ENCODE results near the gene CCIN. TPM values are rescaled to one million over a fixed set of nuclear protein-coding genes. Genes with fewer than 3 reads are reported as not detected.
"Not testable (repeated sequence)": the region's sequence is repeated elsewhere in the genome, so short reads cannot be mapped to it uniquely, and the experiment has no call there.

CCIN gene
- total RNA-seq, 1 donor from 2014 or later, result not detected

- no peak for DNase-seq (ENCODE audit: extremely low spot score in 2 of 2)
- no peaks in the 10 kb centered on the region for H3K4me1 ChIP-seq
- no peaks in the 10 kb centered on the region for H3K9me3 ChIP-seq
- H3K27me3 ChIP-seq, result no peaks in the 10 kb centered on the region
- H3K27ac ChIP-seq, result no peak overlapping the region
- H3K4me3 ChIP-seq, result no peak overlapping the region
- TF ChIP-seq, protein P1, sequence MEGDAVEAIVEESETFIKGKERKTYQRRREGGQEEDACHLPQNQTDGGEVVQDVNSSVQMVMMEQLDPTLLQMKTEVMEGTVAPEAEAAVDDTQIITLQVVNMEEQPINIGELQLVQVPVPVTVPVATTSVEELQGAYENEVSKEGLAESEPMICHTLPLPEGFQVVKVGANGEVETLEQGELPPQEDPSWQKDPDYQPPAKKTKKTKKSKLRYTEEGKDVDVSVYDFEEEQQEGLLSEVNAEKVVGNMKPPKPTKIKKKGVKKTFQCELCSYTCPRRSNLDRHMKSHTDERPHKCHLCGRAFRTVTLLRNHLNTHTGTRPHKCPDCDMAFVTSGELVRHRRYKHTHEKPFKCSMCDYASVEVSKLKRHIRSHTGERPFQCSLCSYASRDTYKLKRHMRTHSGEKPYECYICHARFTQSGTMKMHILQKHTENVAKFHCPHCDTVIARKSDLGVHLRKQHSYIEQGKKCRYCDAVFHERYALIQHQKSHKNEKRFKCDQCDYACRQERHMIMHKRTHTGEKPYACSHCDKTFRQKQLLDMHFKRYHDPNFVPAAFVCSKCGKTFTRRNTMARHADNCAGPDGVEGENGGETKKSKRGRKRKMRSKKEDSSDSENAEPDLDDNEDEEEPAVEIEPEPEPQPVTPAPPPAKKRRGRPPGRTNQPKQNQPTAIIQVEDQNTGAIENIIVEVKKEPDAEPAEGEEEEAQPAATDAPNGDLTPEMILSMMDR (IDR thresholded peaks at IDR 0.05), result no peak
- no peak for TF ChIP-seq POLR2AphosphoS5 (IDR thresholded peaks at IDR 0.05; ENCODE audit: insufficient read depth in 1 of 2, low read depth in 1 of 2)
- no peak for TF ChIP-seq POLR2A (IDR thresholded peaks at IDR 0.05)
- H3K36me3 ChIP-seq, result no peaks in the 10 kb centered on the region
- intact Hi-C loops (cut with DNase I), result no loop called here
Observed at GRCh38 chr9:36177571-36177970, 8.4 kb downstream of the CCIN start.

DNA sequence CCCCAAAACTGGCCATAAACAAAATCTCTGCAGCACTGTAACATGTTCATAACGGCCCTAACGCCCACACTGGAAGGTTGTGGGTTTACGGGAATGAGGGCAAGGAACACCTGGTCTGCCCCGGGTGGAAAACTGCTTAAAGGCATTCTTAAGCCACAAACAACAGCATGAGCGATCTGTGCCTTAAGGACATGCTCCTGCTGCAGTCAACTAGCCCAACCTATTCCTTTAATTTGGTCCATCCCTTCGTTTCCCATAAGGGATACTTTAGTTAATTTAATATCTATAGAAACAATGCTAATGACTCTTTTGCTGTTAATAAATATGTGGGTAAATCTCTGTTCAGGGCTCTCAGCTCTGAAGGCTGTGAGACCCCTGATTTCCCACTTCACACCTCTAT is 11.1 kb downstream of the CCIN start:
- H3K27ac ChIP-seq; H3K36me3 ChIP-seq; H3K9me3 ChIP-seq; H3K27me3 ChIP-seq; intact Hi-C loops (cut with DNase I); H3K4me1 ChIP-seq; H3K4me3 ChIP-seq; DNase-seq (ENCODE audit: extremely low spot score in 2 of 2): not testable (repeated sequence)

- H3K36me3 ChIP-seq, result no peaks in the 10 kb centered on the region
- TF ChIP-seq, protein P1 (IDR thresholded peaks at IDR 0.05), result no peak
- TF ChIP-seq POLR2AphosphoS5 (IDR thresholded peaks at IDR 0.05; ENCODE audit: insufficient read depth in 1 of 2, low read depth in 1 of 2) (no peak), POLR2A (IDR thresholded peaks at IDR 0.05) (no peak)
- no peak overlapping the region for H3K4me3 ChIP-seq
- DNase-seq (ENCODE audit: extremely low spot score in 2 of 2), result no peak
- no peak overlapping the region for H3K27ac ChIP-seq
- H3K4me1 ChIP-seq, result peaks cover 16% of the 10 kb centered on the region
- H3K27me3 ChIP-seq, result no peaks in the 10 kb centered on the region
- intact Hi-C loops (cut with DNase I), result no loop called here
- H3K9me3 ChIP-seq, result no peaks in the 10 kb centered on the region
Observed at GRCh38 chr9:36187414-36187813, 18.2 kb downstream of the CCIN start.

DNA sequence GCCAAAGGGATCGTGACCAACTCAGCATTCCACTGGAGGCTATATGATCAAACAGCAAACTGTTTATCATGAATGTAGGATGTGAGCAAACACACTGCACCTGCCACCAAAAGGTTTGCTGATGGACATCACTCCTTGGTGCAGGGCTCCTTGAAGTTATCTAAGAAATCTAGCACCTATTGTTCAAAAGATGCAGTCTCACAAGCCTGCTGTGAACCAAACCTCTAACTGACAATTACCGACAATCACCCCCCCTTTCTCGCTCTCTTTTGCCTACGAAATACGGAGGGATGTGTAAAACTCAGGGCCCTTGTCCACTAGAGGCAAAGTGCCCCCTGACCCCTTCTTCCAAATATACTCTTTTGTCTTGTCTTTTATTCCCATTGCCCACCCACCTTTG is 19.0 kb downstream of the CCIN start:
- TF ChIP-seq POLR2A (IDR thresholded peaks at IDR 0.05) (no peak), POLR2AphosphoS5 (IDR thresholded peaks at IDR 0.05; ENCODE audit: insufficient read depth in 1 of 2, low read depth in 1 of 2) (no peak)
- TF ChIP-seq, protein P1 (IDR thresholded peaks at IDR 0.05), result no peak
- Histone ChIP-seq H3K27me3 (no peaks in the 10 kb centered on the region), H3K4me3 (no peak overlapping the region), H3K4me1 (peaks cover 24% of the 10 kb centered on the region), H3K9me3 (no peaks in the 10 kb centered on the region), H3K27ac (no peak overlapping the region), H3K36me3 (no peaks in the 10 kb centered on the region)
- intact Hi-C loops (cut with DNase I), result no loop called here
- DNase-seq (ENCODE audit: extremely low spot score in 2 of 2), result no peak

DNA sequence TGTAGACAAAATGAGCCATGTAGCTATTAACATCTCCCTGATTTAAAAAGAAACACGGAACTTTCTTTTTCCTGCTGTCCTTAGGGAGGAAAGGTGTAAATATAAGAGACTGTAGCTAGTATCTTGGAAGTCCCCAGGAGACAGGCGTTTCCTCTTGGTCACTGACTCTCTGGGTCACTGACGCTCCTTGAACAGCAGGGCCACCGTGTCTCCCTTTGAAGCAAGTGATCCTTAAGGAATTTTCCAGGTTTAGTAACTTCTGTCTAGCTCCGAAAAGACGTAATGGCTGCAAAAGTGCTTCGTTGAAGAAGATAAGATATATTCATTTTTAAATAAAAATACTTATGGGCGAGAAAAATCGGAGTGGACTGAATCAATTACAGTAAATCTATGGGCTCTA is 20.8 kb downstream of the CCIN start:
- Histone ChIP-seq H3K27me3 (no peaks in the 10 kb centered on the region), H3K9me3 (no peaks in the 10 kb centered on the region), H3K4me1 (peaks cover 42% of the 10 kb centered on the region), H3K4me3 (peak overlapping the region; percentile 80 to 84), H3K36me3 (no peaks in the 10 kb centered on the region), H3K27ac (peak overlapping the region; percentile 90)
- no peak for DNase-seq (ENCODE audit: extremely low spot score in 2 of 2)
- intact Hi-C loops (cut with DNase I), result no loop called here
- no peak for TF ChIP-seq POLR2A (IDR thresholded peaks at IDR 0.05)
- TF ChIP-seq POLR2AphosphoS5 (IDR thresholded peaks at IDR 0.05; ENCODE audit: insufficient read depth in 1 of 2, low read depth in 1 of 2), result no peak
- TF ChIP-seq, protein P1 (IDR thresholded peaks at IDR 0.05), result no peak

Measured in vagina (tissue), 2 donors.